IPS-18a (cell line): ENCODE data around the gene VSX2.

ENCODE experiments used
- H3K27ac ChIP-seq: one replicate; pipeline ENCODE4 v1.5.1; 2013; ENCODE audit warnings: low read length
- H3K27me3 ChIP-seq: one replicate; pipeline ENCODE4 v1.6.1; 2013; ENCODE audit warnings: mild to moderate bottlenecking, low read length; ENCODE audit not compliant: control insufficient read depth, insufficient read depth
- H3K36me3 ChIP-seq: one replicate; pipeline ENCODE4 v1.6.1; 2013; ENCODE audit warnings: low read depth, low read length; ENCODE audit not compliant: control insufficient read depth
- H3K4me1 ChIP-seq: one replicate; pipeline ENCODE4 v1.6.1; 2013; ENCODE audit warnings: low read depth, low read length; ENCODE audit not compliant: control insufficient read depth
- H3K4me3 ChIP-seq: one replicate; pipeline ENCODE4 v1.5.1; 2013; ENCODE audit warnings: low read length
- H3K9ac ChIP-seq: one replicate; pipeline ENCODE4 v1.6.1; 2013; ENCODE audit warnings: mild to moderate bottlenecking, low read length, moderate library complexity
- H3K9me3 ChIP-seq: one replicate; pipeline ENCODE4 v1.6.1; 2013; ENCODE audit warnings: low read depth, low read length; ENCODE audit not compliant: control insufficient read depth

The VSX2 gene

GRCh38 chr14:74211945-74212580 lies 27.2 kb upstream of the VSX2 start:
- Histone ChIP-seq H3K9me3 (no peaks in the 10 kb centered on the region), H3K9ac (no peak overlapping the region), H3K27me3 (peaks cover 5% of the 10 kb centered on the region), H3K27ac (no peak overlapping the region), H3K4me1 (no peaks in the 10 kb centered on the region), H3K4me3 (no peak overlapping the region), H3K36me3 (no peaks in the 10 kb centered on the region)

- Histone ChIP-seq H3K27me3 (peaks cover 26% of the 10 kb centered on the region), H3K9ac (no peak overlapping the region), H3K27ac (no peak overlapping the region), H3K4me1 (no peaks in the 10 kb centered on the region), H3K36me3 (no peaks in the 10 kb centered on the region), H3K4me3 (no peak overlapping the region), H3K9me3 (no peaks in the 10 kb centered on the region)
These were observed 25.1 kb upstream of the VSX2 start for GRCh38 chr14:74213907-74214803.

- Histone ChIP-seq H3K4me3 (no peak overlapping the region), H3K9ac (no peak overlapping the region), H3K27me3 (peaks cover 26% of the 10 kb centered on the region), H3K9me3 (no peaks in the 10 kb centered on the region), H3K27ac (no peak overlapping the region), H3K4me1 (no peaks in the 10 kb centered on the region), H3K36me3 (no peaks in the 10 kb centered on the region)
These were observed 22.6 kb upstream of the VSX2 start for GRCh38 chr14:74216671-74217070.

GRCh38 chr14:74217672-74218448 lies 21.4 kb upstream of the VSX2 start:
- Histone ChIP-seq H3K9ac (no peak overlapping the region), H3K9me3 (no peaks in the 10 kb centered on the region), H3K27ac (no peak overlapping the region), H3K36me3 (no peaks in the 10 kb centered on the region), H3K4me3 (no peak overlapping the region), H3K4me1 (no peaks in the 10 kb centered on the region), H3K27me3 (peaks cover 26% of the 10 kb centered on the region)

- H3K9ac ChIP-seq = no peak overlapping the region
- H3K9me3 ChIP-seq = no peaks in the 10 kb centered on the region
- H3K27ac ChIP-seq = no peak overlapping the region
- no peak overlapping the region for H3K4me3 ChIP-seq
- no peaks in the 10 kb centered on the region for H3K4me1 ChIP-seq
- H3K36me3 ChIP-seq = no peaks in the 10 kb centered on the region
- peaks cover 26% of the 10 kb centered on the region for H3K27me3 ChIP-seq
These were observed 20.8 kb upstream of the VSX2 start for GRCh38 chr14:74218462-74218861.

- H3K4me1 ChIP-seq = no peaks in the 10 kb centered on the region
- H3K4me3 ChIP-seq = no peak overlapping the region
- no peak overlapping the region for H3K9ac ChIP-seq
- no peak overlapping the region for H3K27ac ChIP-seq
- H3K9me3 ChIP-seq = no peaks in the 10 kb centered on the region
- peaks cover 26% of the 10 kb centered on the region for H3K27me3 ChIP-seq
- no peaks in the 10 kb centered on the region for H3K36me3 ChIP-seq
These were observed 19.7 kb upstream of the VSX2 start for GRCh38 chr14:74219277-74220205.

- Histone ChIP-seq H3K36me3 (no peaks in the 10 kb centered on the region), H3K9ac (no peak overlapping the region), H3K27ac (no peak overlapping the region), H3K9me3 (no peaks in the 10 kb centered on the region), H3K27me3 (peaks cover 26% of the 10 kb centered on the region), H3K4me3 (no peak overlapping the region), H3K4me1 (no peaks in the 10 kb centered on the region)
These were observed 18.3 kb upstream of the VSX2 start for GRCh38 chr14:74220991-74221390.

- Histone ChIP-seq H3K27me3 (peaks cover 25% of the 10 kb centered on the region), H3K4me1 (no peaks in the 10 kb centered on the region), H3K4me3 (no peak overlapping the region), H3K27ac (no peak overlapping the region), H3K36me3 (no peaks in the 10 kb centered on the region), H3K9me3 (no peaks in the 10 kb centered on the region), H3K9ac (no peak overlapping the region)
These were observed 17.5 kb upstream of the VSX2 start for GRCh38 chr14:74221741-74222140.

GRCh38 chr14:74223016-74223415 lies 16.2 kb upstream of the VSX2 start:
- Histone ChIP-seq H3K4me1 (no peaks in the 10 kb centered on the region), H3K9me3 (no peaks in the 10 kb centered on the region), H3K36me3 (no peaks in the 10 kb centered on the region), H3K9ac (no peak overlapping the region), H3K27ac (no peak overlapping the region), H3K27me3 (peaks cover 12% of the 10 kb centered on the region), H3K4me3 (no peak overlapping the region)

- Histone ChIP-seq H3K27ac (no peak overlapping the region), H3K9ac (no peak overlapping the region), H3K4me1 (no peaks in the 10 kb centered on the region), H3K27me3 (peaks cover 8% of the 10 kb centered on the region), H3K36me3 (no peaks in the 10 kb centered on the region), H3K9me3 (no peaks in the 10 kb centered on the region), H3K4me3 (no peak overlapping the region)
These were observed 7.5 kb upstream of the VSX2 start for GRCh38 chr14:74231784-74232183.

GRCh38 chr14:74235017-74235416 lies 4.2 kb upstream of the VSX2 start:
- Histone ChIP-seq H3K4me1 (no peaks in the 10 kb centered on the region), H3K36me3 (no peaks in the 10 kb centered on the region), H3K27ac (no peak overlapping the region), H3K27me3 (peaks cover 39% of the 10 kb centered on the region), H3K9me3 (no peaks in the 10 kb centered on the region), H3K4me3 (no peak overlapping the region), H3K9ac (no peak overlapping the region)
